Smooth muscle cell of the brain vasculature (primary cell): ENCODE measurements around the gene ATXN3.

Experiments used
- DNase-seq: peaks from one replicate; pipeline ENCODE4 v3.0.0-alpha.2; 2012; ENCODE audit warnings: low read depth, low spot score

The ATXN3 gene

GRCh38 chr14:92106143-92106926 lies at the start of gene ATXN3:
ATXN3 (minus strand) TSS chr14:92106582; CDS start chr14:92106552, 30 bp downstream.
- DNase-seq: peak; percentile 97

DNA sequence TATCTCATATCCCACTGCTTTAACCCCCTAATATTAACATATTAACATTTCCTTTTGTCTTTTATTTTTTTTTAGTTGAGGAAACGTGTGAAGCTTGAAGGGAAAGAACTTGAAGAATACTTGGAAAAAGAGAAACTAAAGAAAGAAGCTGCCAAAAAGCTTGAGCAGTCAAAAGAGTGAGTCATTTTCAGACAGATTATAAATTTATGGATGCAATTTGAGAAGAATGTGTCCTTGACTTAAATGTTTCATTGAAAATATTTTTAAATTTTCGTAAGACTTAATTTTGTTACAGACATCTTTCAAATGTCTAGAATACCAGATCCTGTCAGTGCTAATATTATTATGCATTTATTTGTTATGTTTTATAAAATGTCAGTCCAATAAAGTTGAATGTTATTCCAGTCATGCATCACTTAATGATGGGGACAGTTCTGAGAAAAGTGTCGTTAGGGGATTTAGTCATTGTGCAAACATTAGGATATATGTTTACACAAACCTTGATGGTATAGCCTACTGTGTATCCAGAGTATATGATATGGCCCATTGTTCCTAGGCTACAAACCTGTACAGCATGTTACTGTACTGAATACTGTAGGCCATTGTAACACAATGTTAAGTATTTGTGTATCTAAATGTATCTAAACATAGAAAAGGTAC lies 48.0 kb upstream of the ATXN3 start:
- no peak for DNase-seq

GRCh38 chr14:92153581-92153980 lies 47.2 kb upstream of the ATXN3 start:
- DNase-seq: no peak

DNA sequence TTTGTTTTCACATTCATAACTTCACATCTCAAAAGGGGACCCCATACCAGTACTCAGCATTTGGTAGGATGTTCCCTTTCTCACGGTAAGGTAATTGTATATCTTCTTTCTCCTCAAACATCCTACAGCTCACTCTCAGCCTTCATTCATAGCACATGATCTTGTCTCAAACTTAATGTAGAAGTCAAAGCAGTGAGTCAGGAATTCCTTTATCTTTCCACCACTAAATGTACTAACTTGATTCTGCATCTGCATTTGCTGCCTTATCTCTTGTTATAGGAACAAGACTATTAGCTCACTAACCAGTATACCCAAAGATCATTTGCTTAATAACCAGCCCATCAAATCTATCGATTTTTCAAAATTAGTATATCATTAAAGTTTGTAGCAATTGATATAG lies 38.3 kb upstream of the ATXN3 start:
- DNase-seq: no peak

DNA sequence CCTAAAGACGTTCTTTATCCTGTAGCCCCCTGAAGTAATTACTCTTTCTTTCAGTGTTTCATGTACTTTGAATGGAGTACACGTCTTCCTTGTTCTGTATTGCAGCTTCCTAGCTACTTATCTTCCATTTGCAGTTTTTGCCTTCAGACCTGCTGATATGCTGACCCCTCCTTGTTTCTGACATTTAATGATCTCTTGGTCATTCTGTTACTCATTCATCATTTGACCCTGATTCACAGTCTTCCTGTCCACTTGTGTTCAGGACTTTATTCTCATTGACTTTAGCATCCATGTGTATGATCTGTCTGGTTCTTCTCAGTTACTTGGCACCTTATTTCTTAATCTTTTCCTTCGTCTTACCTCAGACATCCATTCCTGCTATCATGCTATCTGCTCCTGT lies 37.6 kb upstream of the ATXN3 start:
- DNase-seq: no peak

DNA sequence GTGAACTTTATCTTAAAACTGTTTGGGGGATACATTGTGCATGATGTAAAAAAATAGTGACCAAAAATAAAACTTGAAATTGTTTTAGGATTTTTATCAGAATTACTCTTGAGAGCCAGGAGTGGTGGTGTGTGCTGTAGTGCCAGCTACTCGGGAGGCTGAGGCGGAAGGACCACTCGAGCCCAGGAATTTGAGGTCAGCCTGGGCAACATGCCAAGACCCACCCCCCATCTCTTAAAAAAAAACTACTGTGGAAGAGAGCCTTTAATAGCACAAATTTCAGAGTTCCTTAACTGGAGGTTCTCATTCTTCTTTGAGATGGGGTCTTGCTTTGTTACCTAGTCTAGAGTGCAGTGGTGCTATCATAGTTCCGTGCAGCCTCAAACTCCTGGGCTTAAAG lies 36.9 kb upstream of the ATXN3 start:
- no peak for DNase-seq

DNA sequence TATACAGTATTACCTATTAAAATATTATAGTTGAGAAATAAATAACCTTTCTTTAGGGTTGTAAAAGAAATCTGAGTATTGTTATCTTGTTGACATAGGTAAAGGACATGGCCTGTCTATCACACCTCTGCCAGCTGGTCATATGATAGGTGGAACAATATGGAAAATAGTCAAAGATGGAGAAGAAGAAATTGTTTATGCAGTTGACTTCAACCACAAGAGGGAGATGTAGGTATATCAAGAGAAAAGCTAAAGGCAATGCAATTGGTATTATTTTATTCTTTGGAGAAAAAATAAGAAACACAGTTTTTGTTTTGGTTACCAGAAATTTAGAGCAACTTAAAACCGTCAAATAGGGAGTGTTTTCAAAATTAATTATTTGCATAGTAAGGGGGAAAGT lies 28.9 kb upstream of the ATXN3 start:
- DNase-seq: no peak

GRCh38 chr14:92134456-92134855 lies 28.1 kb upstream of the ATXN3 start:
- no peak for DNase-seq

DNA sequence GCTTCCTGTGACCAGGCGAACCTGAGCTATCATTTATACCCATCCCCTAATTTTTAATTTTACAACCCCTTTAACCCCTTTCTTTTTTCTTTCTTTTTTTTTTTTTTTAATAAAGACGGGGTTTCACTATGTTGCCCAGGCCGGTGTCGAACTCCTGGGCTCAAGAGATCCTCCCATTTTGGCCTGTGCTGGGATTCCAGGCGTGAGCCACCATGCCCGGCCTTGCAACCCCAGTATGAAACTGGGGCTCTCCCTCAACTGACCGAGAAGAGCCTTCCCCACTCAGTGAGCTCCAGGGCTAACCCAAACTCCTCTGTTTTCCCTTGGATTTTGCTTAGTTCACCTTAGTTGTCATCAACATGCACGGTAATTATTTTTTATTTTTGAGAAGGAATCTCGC lies 16.4 kb upstream of the ATXN3 start:
- DNase-seq: no peak

DNA sequence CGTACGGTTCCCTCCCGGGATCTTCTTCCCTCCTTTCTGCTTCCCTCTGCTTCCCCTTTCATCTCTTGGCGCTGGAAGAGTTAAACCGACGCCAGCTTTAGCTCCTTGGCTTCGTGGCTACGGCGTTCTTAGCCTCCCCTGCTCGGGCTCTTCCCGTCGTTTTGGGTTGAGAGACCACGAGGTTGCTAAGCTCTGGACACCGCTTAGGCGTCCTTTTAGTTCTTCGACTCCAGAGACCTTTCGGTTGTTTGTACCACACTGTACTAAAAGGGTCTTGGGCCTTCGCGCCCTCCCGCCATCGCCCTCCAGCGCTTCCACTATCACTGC lies 15.9 kb upstream of the ATXN3 start:
- no peak for DNase-seq

GRCh38 chr14:92121670-92122350 lies 15.4 kb upstream of the ATXN3 start, which contains the start of the genes CPSF2 and NDUFB1:
CPSF2 (plus strand) TSS chr14:92121969; CDS start chr14:92130985, 9,016 bp downstream.
NDUFB1 (minus strand) TSS chr14:92121706; CDS start chr14:92117637, 4,069 bp downstream.
- DNase-seq: no peak

DNA sequence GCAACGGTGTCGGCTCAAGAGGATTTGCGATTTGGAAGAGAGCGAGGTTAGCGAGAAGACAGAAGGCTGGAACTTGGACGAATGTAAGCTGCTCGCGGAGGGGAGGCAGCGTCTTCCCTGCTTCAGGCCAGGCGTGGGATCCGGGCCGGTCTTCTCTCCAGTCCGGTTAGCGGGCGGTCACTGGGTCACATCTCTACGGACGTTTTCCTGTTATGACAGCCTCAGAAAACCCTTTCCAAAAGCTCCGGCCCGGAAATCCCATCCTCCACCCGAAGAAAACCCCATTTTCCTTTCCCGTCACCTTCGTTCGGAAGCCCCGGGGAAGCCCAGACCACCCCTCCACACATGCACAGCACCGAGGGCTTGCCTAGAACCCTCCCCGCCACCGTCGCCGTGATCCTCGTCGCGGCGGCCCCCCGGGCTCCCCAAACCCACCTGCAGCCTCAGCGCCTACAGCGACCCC lies 14.9 kb upstream of the ATXN3 start:
- no peak for DNase-seq

DNA sequence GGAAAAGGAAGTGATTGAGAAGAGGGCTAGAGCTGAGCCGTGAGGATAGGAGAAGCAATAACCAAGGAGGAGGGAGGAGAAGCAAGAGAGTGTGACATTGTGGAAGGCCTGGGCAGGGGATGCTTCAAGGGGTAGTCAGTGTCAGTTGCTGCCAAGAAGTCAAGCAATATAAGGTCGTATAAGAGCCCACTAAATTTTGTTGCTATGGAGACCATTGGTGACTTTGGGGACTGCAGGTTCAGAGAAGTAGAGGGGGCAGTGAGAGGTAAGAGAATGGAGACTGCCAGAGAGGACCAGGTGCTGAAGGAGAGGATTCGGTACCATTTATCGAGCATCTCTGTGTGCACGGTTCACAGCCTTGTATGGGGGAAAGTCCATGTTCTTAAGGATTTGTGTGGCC lies 3.1 kb upstream of the ATXN3 start:
- no peak for DNase-seq

GRCh38 chr14:92108345-92109254 lies 2.2 kb upstream of the ATXN3 start:
- no peak for DNase-seq

DNA sequence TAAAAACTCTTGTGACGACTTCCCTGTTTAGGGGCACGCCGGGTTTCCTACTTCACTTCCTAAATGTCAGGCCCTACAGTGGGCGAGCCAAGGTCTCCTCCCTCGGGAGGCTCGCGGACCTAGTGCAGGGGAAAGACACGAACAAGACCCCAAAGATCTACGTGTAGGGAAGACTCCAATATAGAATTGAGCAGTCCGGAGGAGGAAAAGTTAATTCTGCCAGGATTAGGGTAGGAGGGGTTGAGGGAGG lies 564 bp downstream of the ATXN3 start:
- DNase-seq: no peak

- no peak for DNase-seq
These were observed 1.1 kb downstream of the ATXN3 start for GRCh38 chr14:92105073-92105892.

DNA sequence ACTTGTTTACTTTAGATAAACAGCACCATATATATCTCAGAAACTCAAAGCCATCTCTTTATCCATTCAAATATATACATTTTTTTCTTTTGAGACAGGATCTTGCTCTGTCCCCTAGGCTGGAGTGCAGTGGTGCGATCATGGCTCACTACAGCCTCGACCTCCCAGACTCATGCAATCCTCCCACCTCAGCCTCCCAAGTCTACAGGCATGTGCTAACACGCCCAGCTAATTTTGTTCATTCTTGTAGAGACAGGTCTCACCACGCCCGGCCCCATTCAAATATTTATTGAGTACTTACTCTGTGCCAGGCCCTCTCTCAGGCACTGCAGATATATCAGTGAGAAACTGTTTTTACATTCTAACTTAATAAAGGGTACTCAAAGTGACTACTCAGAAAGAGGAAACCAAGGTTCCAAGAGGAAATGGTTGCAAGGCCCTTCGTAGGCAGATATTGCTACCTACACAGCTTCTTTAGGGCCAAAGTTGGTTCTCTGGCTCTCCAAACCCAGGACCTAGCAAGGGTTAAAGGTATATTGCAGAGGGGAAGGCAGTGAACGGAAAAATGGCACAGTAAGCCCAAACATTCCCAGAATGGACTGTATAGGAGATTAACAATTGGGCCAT lies 2.9 kb downstream of the ATXN3 start:
- no peak for DNase-seq

DNA sequence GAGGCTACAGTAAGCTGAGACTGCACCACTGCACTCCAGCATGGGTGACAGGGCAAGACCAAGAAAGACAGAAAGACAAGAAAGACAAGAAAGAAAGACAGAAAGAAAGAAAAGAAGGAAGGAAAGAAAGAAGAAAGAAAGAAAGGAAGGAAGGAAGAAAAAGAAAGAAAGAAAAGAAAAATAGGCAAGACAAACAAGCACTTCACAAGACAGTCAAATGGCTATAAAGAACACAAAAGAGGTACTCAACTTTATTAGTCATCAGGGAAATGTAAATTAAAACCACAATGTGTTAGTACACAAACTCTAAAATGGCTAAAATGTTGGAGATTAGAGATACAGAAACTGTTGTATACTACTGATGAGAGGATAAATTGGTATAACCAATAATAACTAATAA lies 6.6 kb downstream of the ATXN3 start:
- DNase-seq: no peak

DNA sequence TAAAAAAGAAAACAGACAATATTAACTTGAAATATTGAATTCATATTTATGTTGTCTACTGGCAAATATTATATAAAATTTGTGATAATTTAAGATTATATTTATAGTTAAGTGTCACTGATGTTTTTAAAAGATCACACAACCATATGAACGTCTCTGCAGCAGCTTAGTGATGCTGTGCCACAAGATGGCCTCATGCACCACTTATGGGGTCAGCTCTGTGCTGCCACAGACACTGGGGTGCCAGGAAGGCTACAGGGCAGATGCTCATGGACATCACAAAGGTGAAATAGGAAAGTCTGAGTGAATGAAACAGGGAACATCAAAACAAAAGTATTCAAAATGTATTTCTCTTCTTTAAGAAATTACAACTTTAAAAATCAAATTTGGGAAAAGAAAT lies 13.1 kb downstream of the ATXN3 start:
- DNase-seq: no peak

- DNase-seq: no peak
These were observed 17.9 kb downstream of the ATXN3 start for GRCh38 chr14:92088494-92088893.

DNA sequence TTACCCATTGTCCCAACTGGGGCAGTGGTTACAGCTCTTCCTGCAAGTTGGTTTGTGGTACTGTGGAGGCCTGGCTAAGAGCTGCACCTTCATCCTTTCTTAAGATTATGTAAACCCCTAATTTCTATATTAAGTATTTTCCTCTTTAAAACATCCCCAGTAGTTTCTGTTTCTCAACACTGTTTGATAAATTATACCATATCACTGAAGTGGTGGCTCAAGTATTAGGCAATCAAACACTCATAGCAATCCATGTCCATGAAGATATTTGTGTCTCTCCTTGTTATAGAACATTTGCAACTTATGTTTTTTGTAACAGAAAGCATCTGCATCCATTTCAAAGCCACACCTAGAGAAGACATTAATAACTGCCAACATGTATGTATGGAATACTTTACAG lies 31.8 kb downstream of the ATXN3 start:
- DNase-seq: no peak
